GM19025 (cell line): Measurements from ENCODE around the gene ATP1A3.
A peak's percentile ranks its signal among the peaks of the same experiment; 100 is the strongest.

Experiments used
- ATAC-seq: cut with Tn5 transposase; IDR thresholded peaks from one replicate; pipeline ENCODE4 v1.9.1; 2021; ENCODE audit warnings: mild to moderate bottlenecking, low read depth, moderate library complexity; ENCODE audit not compliant: unreplicated experiment

Gene ATP1A3

DNA sequence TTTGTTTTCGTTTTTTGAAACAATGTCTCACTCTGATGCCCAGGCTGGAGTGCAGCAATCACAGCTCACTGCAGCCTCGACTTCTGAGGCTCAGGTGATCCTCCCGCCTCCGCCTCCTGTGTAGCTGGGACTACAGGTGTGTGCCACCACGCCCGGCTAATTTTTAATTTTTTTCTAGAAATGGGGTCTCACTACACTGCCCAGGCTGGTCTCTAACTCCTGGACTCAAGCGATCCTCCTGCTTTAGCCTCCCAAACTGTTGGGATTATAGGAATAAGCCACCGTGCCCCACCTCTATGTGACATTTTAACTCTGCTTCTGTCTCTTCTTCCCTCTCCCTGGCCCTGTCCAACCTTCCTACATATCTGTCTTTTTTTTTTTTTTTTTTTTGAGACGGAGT, 5.1 kb downstream of the ATP1A3 start:
- ATAC-seq: no peak

DNA sequence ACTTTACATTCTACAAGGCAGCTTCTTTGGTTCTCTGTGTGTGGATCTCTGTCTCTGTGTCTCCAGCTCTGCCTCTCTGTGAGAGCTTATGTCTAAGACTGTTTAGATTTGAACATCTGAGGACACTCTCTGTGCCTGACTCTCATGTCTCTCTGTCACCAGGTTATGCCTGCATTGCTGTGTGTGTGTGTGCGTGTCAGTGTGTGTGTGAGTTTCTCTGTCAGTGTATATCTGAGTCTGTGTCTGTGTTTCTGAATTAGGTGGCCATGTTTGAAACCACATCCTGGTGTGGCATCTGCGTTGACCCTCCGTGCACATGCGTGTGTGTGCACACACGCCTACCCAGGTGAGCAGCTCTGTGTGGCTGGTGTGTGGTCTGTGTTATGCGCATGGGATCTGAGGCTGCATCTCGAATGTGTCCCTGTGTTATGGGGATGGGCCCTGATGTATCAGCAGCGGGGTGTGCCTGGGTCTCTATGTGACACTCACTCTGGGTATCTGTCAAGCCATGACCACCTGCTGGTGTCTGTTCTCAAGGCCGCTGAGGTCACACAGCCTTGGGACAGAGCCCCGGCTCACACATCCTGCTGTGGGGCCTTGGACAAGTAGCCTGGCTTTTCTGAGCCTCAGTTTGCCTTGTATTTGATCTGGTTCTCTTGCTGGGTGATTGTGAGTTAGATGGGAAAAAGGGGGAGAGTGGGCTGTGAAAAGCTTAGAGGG, 6.7 kb downstream of the ATP1A3 start:
- ATAC-seq: no peak

DNA sequence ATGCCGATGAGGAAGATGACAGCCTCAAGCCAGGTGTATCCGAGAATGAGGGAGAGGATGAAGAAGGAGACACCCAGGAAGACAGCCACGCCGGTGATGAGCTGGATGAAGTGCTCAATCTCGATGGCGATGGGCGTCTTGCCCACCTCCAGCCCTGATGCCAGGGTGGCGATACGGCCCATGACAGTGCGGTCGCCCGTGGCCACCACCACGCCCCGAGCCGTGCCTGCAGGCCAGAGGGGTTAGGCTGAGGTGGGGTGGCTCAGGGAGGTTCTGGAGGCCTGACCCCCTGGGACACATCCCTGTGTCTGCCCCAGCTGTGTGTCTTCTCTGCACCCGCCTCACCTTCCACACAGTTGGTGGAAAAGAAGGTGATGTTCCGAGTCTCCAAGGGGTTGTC, 9.1 kb downstream of the ATP1A3 start:
- ATAC-seq: no peak

DNA sequence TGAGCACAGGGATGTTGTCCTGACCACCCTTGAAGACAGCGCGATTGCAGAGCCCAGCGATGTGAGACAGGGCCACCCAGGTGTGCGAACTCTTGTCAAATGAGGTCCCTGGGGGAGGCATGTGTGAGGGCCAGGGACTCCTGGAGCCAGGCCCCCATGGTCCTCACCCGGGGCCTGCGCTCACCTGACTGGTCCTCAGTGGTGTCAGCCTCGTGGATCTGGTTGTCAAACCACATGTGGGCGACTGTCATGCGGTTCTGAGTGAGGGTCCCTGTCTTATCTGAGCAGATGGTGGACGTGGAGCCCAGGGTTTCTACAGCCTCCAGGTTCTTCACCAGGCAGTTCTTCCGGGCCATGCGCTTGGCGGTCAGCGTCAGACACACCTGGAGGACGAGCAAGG, 12.3 kb downstream of the ATP1A3 start:
- ATAC-seq: no peak

DNA sequence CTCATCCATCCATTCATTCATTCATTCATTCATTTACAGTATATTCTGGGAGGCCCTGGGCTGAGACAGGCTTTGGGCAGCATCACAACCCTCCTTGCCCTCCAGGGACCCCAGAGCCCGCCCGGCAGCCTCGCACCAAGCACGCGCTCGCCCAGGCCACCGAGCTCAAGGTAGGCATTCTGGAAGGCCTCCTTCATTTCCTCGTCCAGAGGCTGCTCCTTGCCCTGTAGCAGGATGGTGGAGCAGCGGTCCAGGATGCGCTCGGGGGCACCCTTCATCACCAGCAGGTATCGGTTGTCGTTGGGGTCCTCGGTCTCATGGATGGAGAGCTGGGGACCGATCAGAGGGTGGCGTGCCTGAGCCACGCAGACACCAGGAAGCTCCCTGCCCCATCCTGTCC, 15.6 kb downstream of the ATP1A3 start:
- ATAC-seq: no peak

DNA sequence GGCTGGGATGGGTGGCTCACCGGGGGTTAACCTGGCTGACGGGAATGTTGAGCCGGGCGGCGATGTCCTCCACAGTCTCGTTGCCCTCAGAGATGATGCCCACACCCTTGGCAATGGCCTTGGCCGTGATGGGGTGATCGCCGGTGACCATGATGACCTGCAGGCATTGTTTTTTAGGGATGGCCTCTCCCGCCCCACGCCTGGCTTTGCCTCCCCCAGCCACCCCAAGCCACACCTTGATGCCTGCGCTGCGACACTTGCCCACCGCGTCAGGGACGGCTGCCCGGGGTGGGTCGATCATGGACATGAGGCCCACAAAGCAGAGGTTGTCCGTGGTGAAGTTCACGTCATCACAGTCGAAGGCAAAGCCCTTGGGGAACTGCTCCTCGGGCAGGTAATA, 16.1 kb downstream of the ATP1A3 start:
- no peak for ATAC-seq

DNA sequence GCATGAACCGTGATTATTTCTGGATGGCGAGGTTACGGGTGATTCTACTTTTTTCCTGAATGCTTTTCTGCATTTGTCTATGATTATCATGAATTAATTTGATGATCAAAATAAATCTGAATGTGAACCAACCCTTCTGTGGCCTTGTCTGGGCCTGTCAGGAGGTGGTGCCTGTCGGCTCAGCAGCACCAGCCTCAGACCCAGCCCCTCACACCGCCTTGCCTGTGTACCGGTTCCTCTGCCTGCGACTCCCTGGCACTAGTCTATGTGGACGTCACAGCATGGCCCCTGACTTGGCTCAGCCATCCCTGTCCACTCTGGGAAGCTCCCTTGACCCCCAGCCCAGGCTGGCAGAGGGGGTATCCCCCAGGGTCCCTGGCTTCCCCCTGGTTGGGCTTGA, 19.4 kb downstream of the ATP1A3 start:
- no peak for ATAC-seq

DNA sequence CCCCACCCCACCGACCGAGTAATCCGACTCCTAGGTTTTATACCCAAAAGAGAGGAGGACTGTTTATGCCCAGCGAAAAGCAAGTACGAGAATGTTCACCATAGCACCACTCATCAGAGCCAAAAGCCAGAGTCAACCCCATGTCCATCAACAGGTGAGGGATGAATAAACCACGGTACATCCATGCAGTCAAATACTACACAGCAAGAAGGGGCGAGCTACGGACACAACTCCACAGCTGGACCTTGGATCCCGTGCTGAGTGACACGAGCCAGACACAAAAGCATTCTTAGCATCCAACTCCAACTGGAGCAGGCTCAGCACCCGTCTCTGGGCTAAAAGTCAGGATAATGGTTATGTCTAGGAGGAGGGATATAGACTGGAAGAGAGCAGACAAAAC, 22.7 kb downstream of the ATP1A3 start:
- no peak for ATAC-seq

DNA sequence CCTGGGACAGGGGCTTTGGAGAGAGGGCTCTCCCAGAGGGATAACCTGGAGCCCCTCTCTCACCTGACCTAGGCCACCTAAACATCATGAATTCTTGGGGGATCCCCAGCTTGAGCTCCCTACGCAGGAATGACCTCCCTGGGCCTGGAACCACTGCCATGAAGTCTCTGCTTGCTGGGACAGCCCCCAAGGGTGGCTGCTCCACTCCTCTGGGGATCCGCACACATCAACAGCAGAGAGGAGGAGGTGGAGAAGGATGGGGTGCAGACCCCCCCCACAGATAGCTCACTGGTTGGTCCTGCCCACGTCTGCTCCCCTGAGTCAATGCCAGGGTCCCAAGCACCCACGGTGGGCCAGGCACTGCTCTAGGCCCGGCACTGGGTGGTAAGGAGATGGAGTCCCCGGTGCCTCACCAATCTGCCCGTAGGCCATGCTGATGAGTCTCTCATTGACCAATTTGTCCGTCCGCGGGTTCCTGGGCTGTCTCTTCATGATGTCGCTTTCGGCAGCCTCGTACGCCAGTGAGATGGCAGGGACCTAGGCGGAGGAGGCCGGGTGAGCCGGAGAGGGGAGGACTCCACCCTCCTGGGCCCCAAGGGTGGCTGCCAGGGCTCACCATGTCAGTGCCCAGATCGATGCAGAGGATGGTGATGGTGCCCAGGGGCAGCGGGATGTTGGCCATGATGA, 24.1 kb downstream of the ATP1A3 start:
- ATAC-seq: no peak

DNA sequence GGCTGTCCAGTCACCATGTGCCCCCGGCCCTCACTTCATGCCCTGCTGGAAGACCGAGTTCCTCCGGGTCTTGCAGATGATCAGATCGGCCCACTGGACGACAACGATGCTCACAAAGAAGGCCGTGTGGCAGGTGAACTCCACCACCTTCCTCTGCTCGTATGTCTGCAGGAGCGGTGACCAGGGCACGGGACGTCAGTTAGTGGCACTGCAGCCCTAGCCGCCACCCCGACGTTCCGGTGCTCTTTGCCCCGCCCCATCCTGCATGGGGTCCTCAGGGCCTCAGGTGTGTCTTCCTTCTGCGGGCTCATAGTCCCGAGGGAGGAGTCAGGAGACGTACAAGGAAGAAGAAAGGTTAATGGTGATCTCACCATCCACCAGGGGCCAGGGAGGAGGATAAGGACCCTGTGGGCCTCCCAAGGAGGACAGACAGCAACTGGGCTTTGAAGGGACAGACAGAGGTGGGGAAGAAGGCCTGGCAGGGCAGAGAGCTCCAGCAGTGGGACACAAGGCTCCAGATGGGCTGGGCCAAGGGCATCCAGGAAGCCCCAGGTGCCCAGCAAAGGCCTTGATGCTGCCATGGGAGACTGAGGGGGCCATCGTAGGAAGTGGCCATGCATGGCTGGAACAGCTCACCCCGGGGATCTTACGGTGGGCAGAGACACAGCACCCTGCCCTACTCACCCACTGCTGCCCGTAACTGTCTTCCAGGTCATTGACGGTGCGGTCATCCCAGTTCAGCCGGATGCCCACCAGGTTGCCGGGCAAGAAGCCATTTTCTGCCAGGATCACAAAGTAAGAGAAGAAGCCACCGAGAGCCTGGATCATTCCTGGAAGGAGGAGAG, 25.1 kb downstream of the ATP1A3 start:
- no peak for ATAC-seq

DNA sequence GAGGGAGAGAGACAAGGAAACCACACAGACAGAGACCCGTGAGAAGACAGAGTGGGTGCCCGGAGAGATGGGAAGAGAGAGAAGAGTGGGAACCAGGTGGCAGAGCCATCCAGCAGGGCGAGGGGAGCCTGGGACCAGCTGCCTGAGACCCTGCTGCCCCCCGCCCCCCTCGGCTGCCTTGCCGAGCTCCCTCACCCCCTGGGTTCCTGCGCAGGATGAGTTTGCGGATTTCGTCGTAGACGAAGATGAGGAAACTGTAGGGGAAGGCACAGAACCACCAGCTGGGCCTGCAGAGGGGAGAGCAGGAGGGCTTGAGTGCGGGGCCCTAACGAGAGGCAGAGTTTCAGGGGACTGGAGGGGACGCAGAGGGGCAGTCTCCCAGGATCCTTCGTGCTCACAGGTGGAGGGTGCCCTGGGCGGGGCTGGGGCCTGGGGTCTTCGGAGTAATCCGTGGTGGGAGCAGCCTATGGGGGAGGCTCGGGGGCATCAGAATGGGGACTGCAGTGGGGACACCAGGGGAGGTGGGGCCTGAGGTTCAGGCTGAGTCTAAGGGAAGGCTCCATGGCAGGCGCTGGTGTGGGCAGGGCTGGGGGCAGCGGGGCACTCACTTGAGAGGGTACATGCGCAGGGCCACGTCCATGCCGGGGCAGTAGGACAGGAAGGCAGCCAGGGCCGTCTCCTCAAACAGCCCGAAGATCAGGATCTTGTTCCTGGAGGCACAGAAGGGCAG, 26.8 kb downstream of the ATP1A3 start:
- no peak for ATAC-seq

DNA sequence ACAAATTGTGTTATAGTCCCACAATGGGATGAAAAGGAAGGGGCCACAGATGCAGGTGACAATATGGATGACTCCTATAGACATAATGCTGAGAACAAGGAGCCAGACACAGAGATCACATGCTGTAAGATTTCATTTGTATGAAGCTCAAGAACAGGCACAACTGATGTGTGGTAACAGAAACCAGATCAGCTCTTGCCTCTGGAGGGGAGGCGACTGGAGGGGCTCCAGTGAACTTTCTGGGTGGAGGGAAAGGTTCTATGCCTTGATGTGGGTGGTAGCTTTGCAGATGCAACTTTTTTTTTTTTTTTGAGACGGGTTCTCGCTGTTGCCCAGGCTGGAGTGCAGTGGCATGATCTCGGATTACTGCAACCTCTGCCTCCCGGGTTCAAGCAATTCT, 28.9 kb downstream of the ATP1A3 start:
- ATAC-seq: no peak

DNA sequence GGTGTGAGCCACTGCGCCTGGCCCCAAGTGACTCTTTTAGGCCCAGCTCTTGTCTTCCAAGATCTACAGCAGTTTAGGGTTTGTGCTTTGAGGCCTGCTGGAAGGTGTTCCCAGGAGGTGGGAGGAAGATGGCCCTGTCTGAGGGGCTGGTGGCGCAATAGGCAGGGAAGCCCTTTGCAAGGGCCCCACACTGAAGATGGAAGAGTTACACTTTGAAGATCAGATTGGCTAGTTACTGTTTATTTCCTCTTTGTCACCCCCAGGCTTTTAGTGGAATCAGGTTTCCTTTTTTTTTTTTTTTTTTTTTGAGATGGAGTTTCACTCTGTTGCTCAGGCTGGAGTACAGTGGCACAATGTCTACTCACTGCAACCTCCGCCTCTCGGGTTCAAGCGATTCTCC, 33.1 kb downstream of the ATP1A3 start:
- no peak for ATAC-seq

DNA sequence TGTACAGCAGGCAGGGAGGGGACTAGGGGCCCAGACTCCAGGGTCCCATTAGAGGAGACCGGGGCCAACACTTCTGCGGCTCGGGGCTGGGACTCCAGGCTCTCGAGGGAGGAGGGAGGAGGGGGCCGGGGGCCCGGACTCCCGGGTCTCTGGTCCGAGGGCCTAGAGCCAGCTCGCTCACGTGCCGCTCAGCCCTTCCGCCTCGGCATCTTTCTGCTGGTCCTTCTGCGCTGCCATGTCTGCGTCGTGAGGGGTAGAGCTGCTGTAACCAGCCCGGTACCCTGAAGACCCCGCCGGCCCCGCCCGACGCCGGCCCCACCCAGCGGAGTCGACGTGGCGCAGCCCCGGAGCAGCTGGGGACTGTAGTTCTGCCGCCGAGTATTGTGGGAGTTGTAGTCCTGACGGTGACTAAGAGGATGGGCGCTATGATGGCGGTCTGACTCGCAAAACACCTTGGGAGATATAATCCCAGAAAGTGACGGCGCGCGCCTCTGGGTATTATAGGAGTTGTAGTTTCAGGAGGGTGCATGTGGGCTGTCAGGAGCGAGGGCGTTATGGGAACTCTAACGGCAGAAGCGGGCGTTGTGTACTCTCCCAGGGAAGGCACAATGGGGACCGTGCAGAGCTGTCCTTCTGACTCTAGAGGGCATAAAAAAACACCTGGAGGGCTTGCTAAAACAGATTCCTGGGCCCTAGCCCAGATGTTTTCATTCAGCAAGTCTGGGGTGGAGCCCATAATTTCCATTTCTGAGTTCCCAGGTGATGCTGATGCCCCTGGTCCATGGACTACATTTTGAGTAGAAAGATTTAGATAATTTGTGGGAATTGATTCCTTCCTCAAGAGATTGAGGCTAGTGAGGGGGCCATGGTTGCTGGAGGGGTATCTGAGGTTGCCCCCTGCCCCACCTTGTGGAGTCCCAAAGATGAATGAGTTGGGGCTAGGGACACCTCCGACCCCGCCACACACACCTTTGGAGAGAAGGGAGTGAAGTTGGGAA, 34.7 kb downstream of the ATP1A3 start, which contains the start of gene RABAC1:
TSS of gene RABAC1 (minus strand) at position 266 of the 998 bp plus-strand sequence. CDS start at position 237, 29 bp downstream.
- peak; percentile 87 for ATAC-seq

DNA sequence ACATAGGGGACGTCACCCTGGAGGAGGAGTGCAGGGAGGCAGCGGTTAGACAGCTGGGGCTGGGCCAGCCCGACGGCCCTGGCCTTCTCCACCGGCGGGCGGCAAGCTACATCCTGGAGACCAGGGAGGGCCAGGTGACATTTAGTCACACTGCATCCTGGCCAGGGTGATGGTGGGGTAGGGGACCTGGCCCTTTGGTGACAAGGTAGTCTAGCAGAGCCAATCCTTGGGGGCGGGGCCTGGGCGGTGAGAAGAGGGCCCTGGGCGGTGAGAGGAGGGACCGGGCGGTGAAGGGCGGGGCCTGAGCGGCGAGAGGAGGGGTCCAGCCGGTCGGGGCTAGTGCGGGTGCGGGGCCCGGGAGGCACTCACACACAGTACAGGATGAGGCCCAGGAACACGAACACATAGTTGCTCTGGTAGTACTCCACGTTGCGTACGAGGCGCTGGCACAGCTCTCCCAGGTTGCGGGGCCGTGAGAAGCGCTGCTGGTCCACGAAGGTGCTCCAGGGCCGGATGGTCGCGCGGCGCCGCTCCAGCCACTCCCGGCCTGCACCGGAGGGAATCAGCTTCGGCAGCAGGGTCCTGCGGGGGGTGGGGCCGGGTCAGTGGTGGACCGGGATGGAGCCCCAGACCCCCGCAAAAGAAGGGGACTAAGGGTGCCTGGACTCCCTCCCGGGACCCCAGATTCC, 35.5 kb downstream of the ATP1A3 start:
- ATAC-seq: no peak

DNA sequence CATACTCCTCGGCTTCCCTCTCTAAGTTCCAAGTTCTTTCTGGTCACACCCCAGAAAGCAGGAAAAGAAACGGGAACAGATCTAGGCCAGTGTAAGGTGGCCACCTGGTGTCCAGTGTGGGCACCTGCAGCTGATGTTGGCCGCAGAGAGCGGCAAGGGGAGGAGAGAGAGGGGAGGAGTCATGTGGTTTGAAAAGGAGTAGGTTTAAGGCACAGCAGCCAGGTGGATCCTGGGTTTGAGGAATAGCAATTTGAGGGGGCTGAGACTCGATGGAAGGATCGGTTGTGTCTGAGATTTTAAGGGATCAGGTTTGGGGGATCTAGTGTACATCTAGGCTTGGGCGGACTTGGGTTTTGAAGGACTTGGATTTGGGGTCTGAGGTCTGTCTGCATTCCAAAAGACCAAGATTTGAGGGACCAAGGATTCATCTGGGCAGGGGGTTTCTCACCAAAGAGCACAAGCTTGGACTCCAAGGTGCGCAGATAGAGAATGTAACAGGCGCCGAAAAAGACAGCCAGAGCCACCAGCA, 36.1 kb downstream of the ATP1A3 start:
- no peak for ATAC-seq

DNA sequence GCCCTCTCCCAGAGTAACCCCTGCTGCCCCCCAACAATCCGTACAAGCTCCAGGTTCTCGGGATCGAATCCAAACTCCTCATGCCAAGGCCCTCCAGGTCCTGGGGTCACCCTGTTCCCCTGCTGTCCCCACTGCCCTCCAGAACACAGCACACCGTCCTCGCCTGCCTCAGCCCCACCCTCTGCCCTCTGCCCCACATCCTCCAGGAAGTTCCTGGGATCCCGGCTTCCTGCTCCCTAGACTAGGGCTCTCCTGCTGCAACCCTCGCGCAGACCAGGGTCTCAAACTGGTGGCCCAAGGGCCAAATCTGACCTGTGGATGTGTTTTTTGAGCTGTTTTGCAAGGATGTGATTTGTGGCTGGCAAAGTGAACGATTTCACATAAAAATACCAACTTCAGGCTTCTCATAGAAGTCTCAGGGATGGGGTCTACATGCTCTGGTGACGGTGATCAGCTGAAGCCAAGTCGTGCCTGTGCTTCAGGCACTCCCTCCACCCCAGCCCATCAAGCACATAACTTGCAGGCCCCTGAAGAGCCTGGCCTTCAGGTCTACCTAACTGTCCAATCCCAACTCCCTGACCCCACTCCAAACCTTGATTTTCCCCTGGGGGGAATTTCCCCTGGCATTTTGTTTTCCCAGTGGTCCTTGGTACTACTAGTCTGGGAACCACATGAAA, 36.7 kb downstream of the ATP1A3 start:
- ATAC-seq: no peak

DNA sequence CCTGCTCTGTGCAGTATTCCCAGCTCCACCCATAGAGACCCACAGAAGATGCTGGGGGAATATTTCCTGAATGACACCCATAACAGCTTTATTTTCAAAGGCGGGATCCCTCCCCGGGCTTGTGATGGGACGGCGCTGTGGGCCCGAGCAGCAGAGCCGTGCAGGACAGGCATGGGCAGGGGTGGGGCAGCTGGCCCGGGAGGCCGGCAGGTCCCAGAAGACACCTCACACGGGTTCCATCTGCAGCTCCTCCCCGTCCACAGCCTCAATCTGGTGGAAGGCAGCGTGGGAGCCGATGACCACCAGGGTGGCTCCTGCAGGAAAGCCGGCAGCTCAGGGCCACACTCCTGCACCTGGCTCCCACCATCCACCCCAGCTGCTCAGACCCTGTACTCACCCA, 37.4 kb downstream of the ATP1A3 start:
- ATAC-seq: no peak
